A673 (cell line): ENCODE measurements around the gene RBM20.

Experiments used
- EZH2 ChIP-seq: fragments of 200-600 bp; sonication (generic); IDR thresholded peaks from 2 replicates; pipeline ENCODE4 v1.6.1; 2017; ENCODE audit warnings: borderline replicate concordance, low read depth, mild to moderate bottlenecking, mixed read lengths, antibody characterized with exemption, low read length; ENCODE audit not compliant: poor library complexity, severe bottlenecking
- TF ChIP-seq, protein P1 (sequence below): fragments of 300-800, 200-600 bp; sonication (generic); conservative IDR thresholded peaks from 2 replicates; pipeline ENCODE4 v1.5.1; 2017; ENCODE audit warnings: low read depth, mild to moderate bottlenecking, antibody characterized with exemption, low read length, moderate library complexity, mixed read lengths

DNA sequence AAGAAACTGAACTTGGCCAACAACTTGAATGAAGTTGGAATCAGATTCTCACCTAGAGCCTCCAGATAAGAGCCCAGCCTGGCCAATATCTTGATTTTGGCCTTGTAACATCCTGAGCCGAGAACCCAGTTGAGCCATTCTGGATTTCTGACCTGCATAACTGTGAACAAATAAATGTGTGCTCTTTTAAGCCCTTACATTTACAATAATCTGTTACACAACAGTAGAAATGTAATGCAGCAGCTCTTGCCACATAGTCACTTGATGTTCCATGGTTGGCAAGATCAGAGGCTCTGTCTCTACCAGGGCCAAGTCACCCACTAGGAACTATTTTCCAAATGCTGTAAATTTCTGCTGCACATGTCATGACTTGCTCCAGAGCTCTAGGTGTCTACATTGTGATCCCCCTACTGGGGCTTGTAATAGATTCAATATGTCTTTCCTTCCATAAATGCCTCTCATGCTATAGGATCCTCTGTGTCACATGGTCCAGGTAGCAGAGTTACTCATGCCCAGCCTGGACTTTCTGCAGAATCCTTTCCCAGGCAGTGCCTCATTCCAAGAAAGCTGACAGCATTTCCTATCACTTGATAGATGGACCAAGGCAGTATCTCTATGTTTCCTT, 11.4 kb upstream of the RBM20 start:
- TF ChIP-seq, protein P1, sequence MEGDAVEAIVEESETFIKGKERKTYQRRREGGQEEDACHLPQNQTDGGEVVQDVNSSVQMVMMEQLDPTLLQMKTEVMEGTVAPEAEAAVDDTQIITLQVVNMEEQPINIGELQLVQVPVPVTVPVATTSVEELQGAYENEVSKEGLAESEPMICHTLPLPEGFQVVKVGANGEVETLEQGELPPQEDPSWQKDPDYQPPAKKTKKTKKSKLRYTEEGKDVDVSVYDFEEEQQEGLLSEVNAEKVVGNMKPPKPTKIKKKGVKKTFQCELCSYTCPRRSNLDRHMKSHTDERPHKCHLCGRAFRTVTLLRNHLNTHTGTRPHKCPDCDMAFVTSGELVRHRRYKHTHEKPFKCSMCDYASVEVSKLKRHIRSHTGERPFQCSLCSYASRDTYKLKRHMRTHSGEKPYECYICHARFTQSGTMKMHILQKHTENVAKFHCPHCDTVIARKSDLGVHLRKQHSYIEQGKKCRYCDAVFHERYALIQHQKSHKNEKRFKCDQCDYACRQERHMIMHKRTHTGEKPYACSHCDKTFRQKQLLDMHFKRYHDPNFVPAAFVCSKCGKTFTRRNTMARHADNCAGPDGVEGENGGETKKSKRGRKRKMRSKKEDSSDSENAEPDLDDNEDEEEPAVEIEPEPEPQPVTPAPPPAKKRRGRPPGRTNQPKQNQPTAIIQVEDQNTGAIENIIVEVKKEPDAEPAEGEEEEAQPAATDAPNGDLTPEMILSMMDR = no peak
- TF ChIP-seq EZH2 = no peak
